GM21367 (cell line): ENCODE data around the gene KISS1R.
"Not testable (repeated sequence)": the region's sequence is repeated elsewhere in the genome, so short reads cannot be mapped to it uniquely, and the experiment has no call there.

Experiments
- ATAC-seq: cut with Tn5 transposase; IDR thresholded peaks from one replicate; pipeline ENCODE4 v1.9.1; 2021; ENCODE audit not compliant: unreplicated experiment

KISS1R gene

GRCh38 chr19:952049-952679 is 35.0 kb downstream of the KISS1R start:
- ATAC-seq = no peak

DNA sequence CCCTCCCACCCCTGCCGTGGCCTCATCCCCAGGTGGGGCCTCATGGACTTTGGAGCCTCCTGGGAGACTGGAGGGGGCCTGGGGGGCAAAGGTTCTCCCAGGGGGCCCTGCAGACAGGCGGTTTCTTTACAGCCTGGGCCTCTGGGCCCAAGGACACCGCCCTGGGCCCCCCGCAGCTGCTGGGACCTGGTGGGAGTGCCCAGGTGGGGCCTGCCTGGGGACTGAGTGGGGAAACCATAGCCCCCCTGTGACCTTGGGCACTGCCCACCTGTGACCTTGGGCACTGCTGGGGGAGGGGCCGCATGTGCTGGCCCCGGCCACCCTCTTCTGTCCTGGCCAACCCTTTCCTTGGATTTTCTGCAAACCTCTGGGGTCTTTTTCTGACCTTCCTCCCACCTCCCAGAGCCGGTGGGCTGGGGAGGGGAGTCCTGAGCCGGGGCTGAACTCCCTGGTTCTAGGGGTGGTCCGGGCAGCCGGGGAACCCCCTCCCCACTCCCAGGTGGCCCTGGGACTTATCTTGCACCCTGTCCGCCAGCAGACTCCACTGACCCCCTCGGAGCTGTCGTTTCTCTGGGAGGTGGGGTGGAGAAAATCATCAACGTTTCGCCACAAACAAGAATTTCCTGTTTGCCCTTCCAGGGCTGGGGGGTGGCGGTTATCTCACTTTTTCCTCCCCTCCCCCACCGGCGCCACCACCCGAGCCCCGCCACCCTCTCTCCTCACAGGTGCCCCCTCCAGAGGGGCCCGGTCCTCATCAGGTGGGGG is 35.7 kb downstream of the KISS1R start:
- no peak for ATAC-seq

DNA sequence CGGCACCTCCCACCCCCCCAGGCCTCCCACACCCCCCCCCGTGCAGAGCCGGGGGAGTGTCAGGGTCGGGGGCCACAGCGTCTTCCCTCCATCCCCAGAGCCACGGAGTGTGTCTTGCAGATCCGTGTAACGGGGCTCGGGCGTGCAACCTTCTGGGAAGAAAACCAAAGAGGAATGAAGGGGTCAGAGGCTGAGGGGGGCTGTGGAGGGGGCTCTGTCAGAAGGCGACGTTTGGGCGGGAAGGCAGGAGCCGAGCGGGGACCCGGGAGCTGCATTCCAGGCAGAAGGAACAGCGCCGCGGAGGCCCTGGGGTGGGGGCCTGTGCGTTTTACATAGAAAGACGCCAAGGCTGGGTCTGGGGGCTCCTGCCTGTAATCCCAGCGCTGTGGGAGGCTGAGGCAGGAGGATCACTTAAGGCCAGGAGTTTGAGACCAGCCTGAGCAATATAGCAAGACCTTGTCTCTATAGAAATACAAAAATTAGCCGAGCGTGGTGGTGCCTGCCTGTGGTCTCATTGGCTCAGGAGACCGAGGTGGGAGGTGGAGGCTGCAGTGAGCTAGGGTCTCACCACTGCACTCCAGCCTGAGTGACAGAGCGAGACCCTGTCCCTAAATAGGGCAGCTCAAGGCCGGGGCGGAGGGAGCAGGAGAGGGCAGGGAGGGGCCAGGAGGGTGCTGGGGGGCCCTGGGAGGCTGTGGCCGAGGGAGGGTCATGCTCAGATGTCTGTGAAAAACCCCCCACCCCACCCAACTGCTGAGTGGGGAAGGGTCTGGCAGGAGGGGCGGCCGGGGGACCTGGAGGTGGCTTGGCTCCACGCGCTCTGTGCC is 36.5 kb downstream of the KISS1R start:
- no peak for ATAC-seq

DNA sequence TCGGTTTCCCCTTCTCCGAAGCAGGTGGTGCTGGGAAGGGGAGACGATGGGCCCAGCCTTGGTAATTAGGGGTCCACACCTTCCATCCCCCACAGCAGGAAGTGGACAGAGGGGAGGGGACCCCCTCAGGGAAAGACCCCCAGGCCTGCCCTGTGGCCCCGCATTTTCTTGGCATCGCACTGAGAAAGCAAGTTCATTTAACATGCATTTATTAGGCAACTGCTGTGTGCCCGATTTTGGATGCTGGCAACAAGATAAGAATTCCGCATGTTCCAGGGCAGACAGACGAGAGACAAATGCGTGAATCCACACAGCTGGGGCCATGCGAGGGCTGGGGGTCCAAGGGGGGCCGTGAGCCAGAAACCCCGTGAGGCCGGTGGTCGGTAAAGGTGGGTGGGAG is 37.1 kb downstream of the KISS1R start:
- no peak for ATAC-seq

DNA sequence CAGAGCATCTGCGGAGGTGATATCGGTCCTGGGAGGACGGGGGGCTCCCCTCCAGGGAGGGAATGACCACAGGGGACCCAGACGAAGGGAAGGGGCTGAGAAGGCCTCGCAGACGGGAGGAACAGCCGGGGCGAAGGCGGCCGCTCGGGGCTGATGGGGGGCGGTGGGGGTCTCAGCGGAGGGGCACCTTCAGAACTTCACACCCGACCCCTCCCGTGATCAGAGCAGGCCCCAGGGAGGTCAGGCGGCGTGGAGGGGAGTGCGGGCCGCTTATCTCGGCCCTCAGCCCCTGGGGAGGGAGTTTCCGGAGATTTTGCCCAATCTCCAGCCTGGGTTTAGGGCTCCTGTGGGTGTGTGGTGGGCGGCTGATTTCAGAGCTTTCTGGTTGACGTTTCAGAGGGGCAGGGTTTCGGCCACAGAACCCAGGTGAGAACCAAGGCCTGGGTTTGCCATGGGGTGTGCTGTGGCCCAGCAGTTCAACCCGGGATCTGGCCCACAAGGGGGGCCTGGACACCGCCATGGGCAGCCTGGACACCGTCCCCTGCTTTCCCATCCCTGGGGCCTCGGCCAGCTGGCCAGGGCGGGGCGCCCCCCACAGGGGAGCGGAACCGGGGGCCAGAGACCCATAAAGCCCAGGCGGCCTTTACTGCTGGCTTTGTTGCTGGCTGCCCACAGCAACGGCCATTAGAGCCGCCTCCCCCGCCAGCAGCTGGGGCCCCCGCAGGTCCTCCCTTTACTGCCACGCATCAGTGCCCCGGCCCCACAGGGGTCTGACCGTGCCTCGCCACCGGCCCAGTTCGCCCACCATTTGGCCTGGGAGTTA is 37.8 kb downstream of the KISS1R start:
- ATAC-seq = no peak

DNA sequence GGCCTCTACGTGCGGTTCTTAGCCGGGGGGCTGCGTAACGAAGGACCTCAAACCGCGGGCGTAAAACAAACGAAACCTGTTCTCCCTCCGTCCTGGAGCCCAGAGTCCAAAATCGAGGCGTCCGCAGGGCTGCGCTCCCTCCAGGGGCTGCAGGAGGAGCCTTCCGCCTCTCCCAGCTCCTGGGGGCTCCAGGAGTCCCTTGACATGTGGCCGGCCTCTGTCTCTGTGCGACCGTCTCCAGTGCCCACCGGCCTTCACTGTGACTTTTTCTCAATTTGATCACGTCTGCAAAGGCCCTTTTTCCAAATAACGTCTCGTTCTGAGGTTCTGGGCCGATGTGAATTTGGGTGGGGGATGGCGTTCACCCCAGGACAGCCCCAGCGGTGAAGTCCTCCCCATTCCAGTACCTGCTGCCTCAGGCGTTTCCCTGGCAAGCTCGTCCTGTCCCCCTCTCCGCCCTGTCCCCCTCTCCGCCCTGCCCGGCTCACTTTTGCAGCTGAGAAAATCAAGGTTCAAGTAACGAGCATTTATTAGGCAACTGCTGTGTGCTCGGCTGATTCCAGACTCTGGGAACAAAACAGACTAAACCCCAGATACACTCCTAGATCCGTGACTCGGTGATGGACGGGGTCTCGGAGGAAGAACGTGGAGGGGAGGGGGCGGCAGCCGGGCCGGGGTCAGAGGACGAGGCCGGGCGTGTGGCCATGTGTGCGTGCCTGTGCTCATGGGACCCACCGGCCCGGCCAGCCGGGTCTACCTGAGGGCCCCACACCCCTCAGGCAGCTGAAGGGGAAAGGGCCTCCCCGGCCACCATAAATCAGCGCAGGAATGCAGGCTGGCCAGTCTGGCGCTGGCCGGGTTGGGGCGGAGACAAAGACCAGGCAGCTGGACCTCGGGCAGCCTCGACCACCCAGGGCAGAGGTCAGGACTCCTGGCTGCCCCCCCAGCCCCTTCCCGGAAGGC is 39.0 kb downstream of the KISS1R start:
- ATAC-seq = no peak

- ATAC-seq = no peak
Observed at GRCh38 chr19:956766-957440, 39.8 kb downstream of the KISS1R start.

GRCh38 chr19:957578-957977 is 40.4 kb downstream of the KISS1R start:
- ATAC-seq = not testable (repeated sequence)

DNA sequence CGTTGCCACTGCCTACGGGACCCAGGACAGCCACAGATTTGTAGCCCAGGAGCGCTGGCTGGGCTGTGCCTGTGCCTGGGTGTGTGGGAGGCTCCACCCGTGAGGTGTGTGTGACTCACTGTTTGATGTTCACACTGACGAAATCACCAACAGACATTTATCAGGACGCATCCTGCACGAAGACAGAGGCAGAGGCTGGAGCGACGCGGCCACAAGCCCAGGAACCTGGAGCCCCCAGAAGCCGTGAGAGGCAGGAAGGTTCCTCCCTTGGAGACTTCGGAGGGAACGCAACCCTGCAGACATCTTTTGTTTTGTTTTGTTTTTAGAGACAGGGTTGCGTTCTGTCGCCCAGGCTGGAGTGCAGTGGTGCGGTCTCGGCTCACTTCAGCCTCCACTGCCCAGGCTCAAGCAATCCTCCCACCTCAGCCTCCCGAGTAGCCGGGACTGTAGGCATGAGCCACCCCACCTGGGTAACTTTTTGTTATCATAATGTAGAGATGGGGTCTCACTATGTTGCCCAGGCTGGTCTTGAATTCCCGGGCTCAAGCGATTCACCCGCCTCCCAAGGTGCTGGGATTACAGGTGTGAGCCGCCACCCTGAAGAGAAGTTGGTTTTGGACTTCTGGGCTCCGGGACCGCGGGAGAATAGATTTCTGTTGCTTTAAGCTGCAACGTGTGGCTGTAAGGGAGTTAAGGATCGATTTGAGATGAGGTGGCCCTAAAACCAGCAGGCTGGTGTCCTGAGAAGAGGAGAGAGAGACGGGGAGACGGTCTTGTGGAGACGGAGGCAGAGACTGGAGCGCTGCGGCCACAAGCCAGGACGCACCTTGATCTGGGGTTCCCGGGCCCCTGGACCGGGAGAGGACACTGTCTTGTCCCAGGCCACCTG is 42.1 kb downstream of the KISS1R start:
- ATAC-seq = no peak

DNA sequence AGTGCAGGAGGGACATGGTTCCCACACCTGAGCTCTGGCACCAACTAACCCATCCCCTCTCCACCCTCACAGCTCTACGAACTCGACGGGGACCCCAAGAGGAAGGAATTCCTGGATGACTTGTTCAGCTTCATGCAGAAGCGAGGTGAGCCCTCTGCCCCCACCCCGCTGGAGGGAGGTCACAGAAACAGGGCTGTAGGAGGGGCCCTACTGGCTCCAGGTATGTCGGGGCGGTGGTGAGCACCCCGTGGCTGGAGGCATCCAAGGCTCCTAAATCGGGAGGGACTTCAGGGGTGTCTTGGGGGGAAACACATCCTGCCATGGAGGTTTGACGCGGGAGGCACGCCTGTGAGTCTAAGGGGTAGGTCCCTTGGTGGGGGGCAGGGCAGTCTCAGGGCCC is 42.9 kb downstream of the KISS1R start:
- no peak for ATAC-seq

- no peak for ATAC-seq
Observed at GRCh38 chr19:960601-960938, 43.4 kb downstream of the KISS1R start.

- ATAC-seq = no peak
Observed at GRCh38 chr19:961866-962620, 44.9 kb downstream of the KISS1R start.

- ATAC-seq = no peak
Observed at GRCh38 chr19:962683-963400, 45.7 kb downstream of the KISS1R start.

GRCh38 chr19:963486-963951 is 46.4 kb downstream of the KISS1R start:
- no peak for ATAC-seq

DNA sequence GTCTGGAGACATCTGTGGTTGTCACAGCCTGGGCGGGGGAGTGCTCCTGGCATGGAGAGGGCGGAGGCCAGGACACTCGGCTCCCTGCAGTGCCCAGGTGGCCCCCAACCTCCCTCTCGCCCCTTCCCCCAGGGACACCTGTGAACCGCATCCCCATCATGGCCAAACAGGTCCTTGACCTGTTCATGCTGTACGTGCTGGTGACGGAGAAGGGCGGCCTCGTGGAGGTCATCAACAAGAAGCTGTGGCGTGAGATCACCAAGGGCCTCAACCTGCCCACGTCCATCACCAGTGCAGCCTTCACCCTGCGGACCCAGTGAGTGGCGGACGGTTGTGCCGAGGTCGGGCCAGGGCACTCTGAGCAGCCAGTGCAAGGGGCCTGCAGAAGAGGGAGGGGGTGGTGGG is 47.0 kb downstream of the KISS1R start:
- no peak for ATAC-seq

DNA sequence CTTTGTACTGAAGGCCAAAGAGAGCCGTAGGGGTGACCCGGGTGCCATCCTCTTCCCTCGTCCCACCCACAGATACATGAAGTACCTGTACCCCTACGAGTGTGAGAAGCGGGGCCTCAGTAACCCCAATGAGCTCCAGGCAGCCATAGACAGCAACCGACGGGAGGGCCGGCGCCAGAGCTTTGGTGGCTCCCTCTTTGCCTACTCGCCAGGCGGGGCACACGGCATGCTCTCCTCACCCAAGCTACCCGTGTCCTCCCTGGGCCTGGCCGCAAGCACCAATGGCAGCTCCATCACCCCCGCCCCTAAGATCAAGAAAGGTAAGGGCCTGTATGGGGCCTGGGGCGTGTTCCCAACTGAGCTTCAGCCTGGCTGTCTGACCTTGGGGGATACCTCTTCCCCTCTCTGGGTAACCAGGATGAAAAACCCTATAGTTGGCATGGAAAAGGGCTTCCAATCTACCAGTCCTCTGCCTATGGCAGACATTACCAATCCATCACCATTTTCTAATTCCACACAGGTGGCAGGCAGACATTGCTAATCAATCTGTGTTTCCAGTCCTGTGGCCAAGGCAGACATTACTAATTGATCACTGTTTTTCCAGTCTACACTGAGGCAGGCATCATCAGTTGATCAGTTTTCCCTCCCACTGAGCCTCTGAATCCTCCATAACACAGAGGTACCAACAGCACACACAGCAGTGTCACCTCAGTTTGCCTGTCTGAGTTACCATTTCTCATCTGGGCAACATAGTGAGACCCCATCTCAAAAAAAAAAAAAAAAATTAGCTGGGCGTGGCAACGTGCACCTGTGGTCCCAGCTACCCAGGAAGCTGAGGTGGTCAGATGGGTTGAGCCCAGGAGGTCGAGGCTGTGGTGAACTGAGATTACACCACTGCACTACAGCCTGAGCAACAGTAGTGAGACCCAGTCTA is 47.9 kb downstream of the KISS1R start:
- no peak for ATAC-seq
